B cell (primary cell): Measurements from ENCODE around the gene PDLIM5. TPM values are rescaled to one million over a fixed set of nuclear protein-coding genes. Genes with fewer than 3 reads are reported as not detected.

Source experiments
- ATAC-seq: fragments of 200-7000 bp; cut with Tn5 transposase; one replicate; pipeline ENCODE4 v1.10.0; 2021; ENCODE audit warnings: low read depth, mild to moderate bottlenecking, moderate number of reproducible peaks, moderate library complexity
- CTCF ChIA-PET: fragments of 350-600 bp; sonication (Branson Sonifier 250); formaldehyde crosslinking; loops from one replicate; lab custom pipeline; 2021; ENCODE audit warnings: antibody characterized with exemption, inconsistent platforms; lab: Charles Lee
- POLR2A ChIA-PET: fragments of 350-600 bp; sonication (Branson Sonifier 250); formaldehyde crosslinking; loops from one replicate; lab custom pipeline; 2021; ENCODE audit warnings: antibody characterized with exemption; lab: Charles Lee
- DNase-seq: peaks from one replicate; pipeline ENCODE4 v3.0.0; 2013
- H2AFZ ChIP-seq: 2 replicates; pipeline ENCODE4 v1.6.1; 2012; ENCODE audit warnings: mild to moderate bottlenecking, low read depth, low read length; ENCODE audit not compliant: insufficient read depth, poor library complexity, severe bottlenecking
- H3K27ac ChIP-seq, 2 donors: 1 replicate in 1 of 2; 2 replicates in 1 of 2; pipeline ENCODE4 v1.5.1; 2012 to 2013; ENCODE audit warnings: low read length in 2 of 2, mild to moderate bottlenecking in 2 of 2, moderate library complexity in 1 of 2
- H3K27me3 ChIP-seq, 4 experiments: fragments of 200-600 bp in 1 of 4; sonication (generic) in 1 of 4; replicated peaks in 1 of 4; 1 replicate in 2 of 4; 2 replicates in 2 of 4; pipeline versions ENCODE4 v1.6.1 to v1.7.0; 2013 to 2016; ENCODE audit warnings: low read length in 3 of 4, mild to moderate bottlenecking in 2 of 4, mixed read lengths in 1 of 4, moderate library complexity in 1 of 4; ENCODE audit not compliant: insufficient read depth in 4 of 4, control insufficient read depth in 3 of 4; ENCODE audit errors: control extremely low read depth in 1 of 4
- H3K36me3 ChIP-seq, 2 experiments: replicated peaks in 1 of 2; 1 replicate in 1 of 2; 2 replicates in 1 of 2; pipeline versions ENCODE4 v1.6.1 to v1.7.1; 2013; ENCODE audit warnings: low read length in 1 of 2; ENCODE audit not compliant: insufficient read depth in 2 of 2, control insufficient read depth in 1 of 2; ENCODE audit errors: control extremely low read depth in 1 of 2, extremely low read depth in 1 of 2
- H3K4me1 ChIP-seq, 2 donors: fragments of 200-600 bp in 1 of 2; sonication (generic) in 1 of 2; 1 replicate in 1 of 2; 2 replicates in 1 of 2; pipeline versions ENCODE4 v1.5.1 to v1.6.1; 2013 to 2017; ENCODE audit warnings: low read length in 2 of 2; ENCODE audit not compliant: control insufficient read depth in 2 of 2, insufficient read depth in 2 of 2
- H3K4me2 ChIP-seq: replicated peaks from 2 replicates; pipeline ENCODE3; 2012; ENCODE audit warnings: mild to moderate bottlenecking, low read depth, low read length; ENCODE audit not compliant: poor library complexity, severe bottlenecking
- H3K4me3 ChIP-seq, 5 experiments: fragments of 200-600 bp in 1 of 5; sonication (generic) in 1 of 5; 1 replicate in 3 of 5; 2 replicates in 2 of 5; pipeline versions ENCODE4 v1.5.1 to v1.7.0; 2011 to 2016; ENCODE audit warnings: low read length in 4 of 5, mild to moderate bottlenecking in 4 of 5, low read depth in 2 of 5, control low read depth in 1 of 5, moderate library complexity in 1 of 5; ENCODE audit not compliant: insufficient read depth in 1 of 5; ENCODE audit errors: control extremely low read depth in 1 of 5, extremely low read depth in 1 of 5
- H3K79me2 ChIP-seq: fragments of 200-600 bp; sonication (generic); one replicate; pipeline ENCODE4 v1.6.0; 2016; ENCODE audit warnings: low read length; ENCODE audit not compliant: control insufficient read depth, insufficient read depth
- H3K9ac ChIP-seq: fragments of 200-600 bp; sonication (generic); 2 replicates; pipeline ENCODE4 v1.6.1; 2017; ENCODE audit warnings: mild to moderate bottlenecking, low read length, moderate library complexity
- H3K9me3 ChIP-seq, 3 donors: one replicate each; pipeline versions ENCODE4 v1.6.1 to v1.7.1; 2013; ENCODE audit warnings: low read length in 2 of 3; ENCODE audit not compliant: control insufficient read depth in 2 of 3, insufficient read depth in 1 of 3; ENCODE audit errors: control extremely low read depth in 1 of 3
- H4K20me1 ChIP-seq: 2 replicates; pipeline ENCODE4 v1.6.0; 2012; ENCODE audit warnings: mild to moderate bottlenecking, low read length; ENCODE audit not compliant: insufficient read depth, control insufficient read depth, poor library complexity, severe bottlenecking
- H3K27ac Mint-ChIP-seq: one replicate; pipeline ENCODE4 v1.8.0; 2021; ENCODE audit warnings: mixed read lengths
- H3K27me3 Mint-ChIP-seq: one replicate; pipeline ENCODE4 v1.8.0; 2021; ENCODE audit warnings: mixed read lengths
- H3K4me1 Mint-ChIP-seq: one replicate; pipeline ENCODE4 v1.8.0; 2021; ENCODE audit warnings: mixed read lengths
- H3K4me3 Mint-ChIP-seq: one replicate; pipeline ENCODE4 v1.8.0; 2021; ENCODE audit warnings: mixed read lengths
- H3K9me3 Mint-ChIP-seq: one replicate; pipeline ENCODE4 v1.8.0; 2022; ENCODE audit warnings: mixed read lengths; ENCODE audit not compliant: insufficient read depth
- EZH2 ChIP-seq: IDR thresholded peaks from 2 replicates; pipeline ENCODE4 v1.6.1; 2012; ENCODE audit warnings: borderline replicate concordance, low read depth, mild to moderate bottlenecking, moderate library complexity, low read length; ENCODE audit not compliant: insufficient read depth, poor library complexity, severe bottlenecking
- WGBS: methylation state at CpG from one replicate; pipeline ENCODE4 v1.1.5; 2013; ENCODE audit warnings: missing lambda C conversion rate; ENCODE audit not compliant: insufficient coverage; 5-methylcytosine and 5-hydroxymethylcytosine counted together
- intact Hi-C: fragments of 100-400 bp; cut with micrococcal nuclease; formaldehyde crosslinking; loops from one replicate; pipeline ENCODE4 v1.10.0; 2022
- polyA plus RNA-seq: library from polyadenylated mRNA; depleted of rRNA; stranded (reverse); fragments of >200 nt; gene quantifications from 2 replicates; pipeline ENCODE4 v1.2.3, GENCODE V29; 2012
- total RNA-seq, 2 donors: library from RNA; stranded (reverse); fragments of 120-200 nt in 1 of 2; gene quantifications; 1 replicate in 1 of 2; 2 replicates in 1 of 2; pipeline versions ENCODE4 v1.2.3 to v1.2.4, GENCODE V29; 2013 to 2022
- TF ChIP-seq, protein P1 (sequence below): fragments of 200-600 bp; IDR thresholded peaks from one replicate; pipeline ENCODE4 v1.8.0; 2022; ENCODE audit warnings: antibody characterized with exemption, mild to moderate bottlenecking

PDLIM5 gene
- total and polyA plus RNA-seq, 2 donors (not counting 1 experiment from before 2014, with no cell fraction given) = 24.0 to 30.2 TPM

DNA sequence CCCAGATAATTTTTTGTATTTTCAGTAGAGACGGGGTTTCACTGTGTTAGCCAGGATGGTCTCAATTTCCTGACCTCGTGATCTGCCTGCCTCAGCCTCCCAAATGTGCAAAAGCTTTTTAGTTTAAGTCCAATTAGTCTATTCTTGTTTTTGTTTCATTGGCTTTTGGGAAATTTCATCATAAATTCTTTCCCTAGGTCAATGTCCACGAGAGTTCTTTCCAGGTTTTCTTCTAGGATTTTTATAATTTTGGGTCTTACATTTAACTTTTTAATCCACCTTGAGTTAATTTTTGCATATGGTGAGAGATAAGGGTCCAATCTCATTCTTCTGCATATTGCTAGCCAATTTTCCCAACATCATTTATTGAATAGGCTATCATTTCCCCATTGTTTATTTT is 36.3 kb upstream of the PDLIM5 start:
- DNase-seq = no peak
- Histone ChIP-seq H3K27me3 (peaks cover 0 to 6% (median 2%) of the 10 kb centered on the region in 4 experiments), H3K9ac (no peak overlapping the region), H3K4me2 (no peak overlapping the region), H3K4me3 (no peak overlapping the region), H3K9me3 (no peaks in the 10 kb centered on the region), H2AFZ (no peak overlapping the region), H3K4me1 (no peaks in the 10 kb centered on the region), H3K27ac (no peak overlapping the region), H3K36me3 (no peaks in the 10 kb centered on the region), H4K20me1 (no peaks in the 10 kb centered on the region), H3K79me2 (no peaks in the 10 kb centered on the region)
- Mint-ChIP-seq H3K4me1 (no peaks in the 10 kb centered on the region), H3K9me3 (peaks cover 7% of the 10 kb centered on the region), H3K27me3 (peaks cover 52% of the 10 kb centered on the region), H3K4me3 (no peak overlapping the region), H3K27ac (no peak overlapping the region)
- TF ChIP-seq, protein P1, sequence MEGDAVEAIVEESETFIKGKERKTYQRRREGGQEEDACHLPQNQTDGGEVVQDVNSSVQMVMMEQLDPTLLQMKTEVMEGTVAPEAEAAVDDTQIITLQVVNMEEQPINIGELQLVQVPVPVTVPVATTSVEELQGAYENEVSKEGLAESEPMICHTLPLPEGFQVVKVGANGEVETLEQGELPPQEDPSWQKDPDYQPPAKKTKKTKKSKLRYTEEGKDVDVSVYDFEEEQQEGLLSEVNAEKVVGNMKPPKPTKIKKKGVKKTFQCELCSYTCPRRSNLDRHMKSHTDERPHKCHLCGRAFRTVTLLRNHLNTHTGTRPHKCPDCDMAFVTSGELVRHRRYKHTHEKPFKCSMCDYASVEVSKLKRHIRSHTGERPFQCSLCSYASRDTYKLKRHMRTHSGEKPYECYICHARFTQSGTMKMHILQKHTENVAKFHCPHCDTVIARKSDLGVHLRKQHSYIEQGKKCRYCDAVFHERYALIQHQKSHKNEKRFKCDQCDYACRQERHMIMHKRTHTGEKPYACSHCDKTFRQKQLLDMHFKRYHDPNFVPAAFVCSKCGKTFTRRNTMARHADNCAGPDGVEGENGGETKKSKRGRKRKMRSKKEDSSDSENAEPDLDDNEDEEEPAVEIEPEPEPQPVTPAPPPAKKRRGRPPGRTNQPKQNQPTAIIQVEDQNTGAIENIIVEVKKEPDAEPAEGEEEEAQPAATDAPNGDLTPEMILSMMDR = no peak
- no peak for TF ChIP-seq EZH2
- intact Hi-C loops = no loop called here
- no peak for ATAC-seq
- WGBS = no CpG with 5 or more reads among the region's 3 CpGs
- POLR2A ChIA-PET = no interaction called here
- CTCF ChIA-PET = interaction anchor here (1.2 kb wide), 1 partner anchor 9 kb away, joined by 4 read pairs; no protein-coding TSS in a partner anchor

DNA sequence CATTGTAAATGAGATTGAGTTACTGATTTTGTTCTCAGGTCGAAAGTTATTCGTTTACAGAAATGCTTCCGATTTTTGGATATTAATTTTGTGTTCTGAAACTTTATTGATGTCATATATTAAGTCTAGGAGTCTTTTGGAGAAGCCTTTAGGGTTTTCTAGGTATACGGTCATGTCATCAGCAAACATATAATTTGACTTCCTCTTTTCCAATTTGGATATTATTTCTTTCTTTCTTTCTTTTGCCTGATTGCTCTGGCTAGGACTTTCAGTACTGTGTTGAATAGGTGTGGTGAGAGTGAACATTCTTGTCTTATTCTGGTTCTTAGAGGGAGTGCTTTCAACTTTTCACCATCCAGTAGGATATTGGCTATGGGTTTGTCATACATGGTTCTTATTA is 35.4 kb upstream of the PDLIM5 start:
- Mint-ChIP-seq H3K4me1 (no peaks in the 10 kb centered on the region), H3K27me3 (peaks cover 60% of the 10 kb centered on the region), H3K4me3 (no peak overlapping the region), H3K9me3 (peaks cover 7% of the 10 kb centered on the region), H3K27ac (no peak overlapping the region)
- no peak overlapping the region for H3K4me2 ChIP-seq
- ATAC-seq (no peak), DNase-seq (no peak)
- intact Hi-C loops = no loop called here
- CTCF ChIA-PET = interaction anchor here (1.2 kb wide), 1 partner anchor 10 kb away, joined by 4 read pairs; no protein-coding TSS in a partner anchor
- no peaks in the 10 kb centered on the region for H3K79me2 ChIP-seq
- no peaks in the 10 kb centered on the region for H3K4me1 ChIP-seq
- TF ChIP-seq, protein P1 = no peak
- no peak for TF ChIP-seq EZH2
- peaks cover 0 to 6% (median 2%) of the 10 kb centered on the region in 4 experiments for H3K27me3 ChIP-seq
- H3K36me3 ChIP-seq = no peaks in the 10 kb centered on the region
- no peaks in the 10 kb centered on the region for H3K9me3 ChIP-seq
- H3K27ac ChIP-seq = no peak overlapping the region
- H4K20me1 ChIP-seq = no peaks in the 10 kb centered on the region
- WGBS = no CpG with 5 or more reads among the region's 4 CpGs
- no peak overlapping the region for H3K4me3 ChIP-seq
- no peak overlapping the region for H3K9ac ChIP-seq
- no peak overlapping the region for H2AFZ ChIP-seq
- POLR2A ChIA-PET = no interaction called here
